Mucosa of rectum (tissue), 2 donors: ENCODE data around the gene SPRING1.
"Not testable (repeated sequence)": the region's sequence is repeated elsewhere in the genome, so short reads cannot be mapped to it uniquely, and the experiment has no call there.

ENCODE experiments used
- H3K27ac ChIP-seq, 2 donors: one replicate each; pipeline ENCODE4 v1.7.0; 2013; ENCODE audit warnings: inconsistent platforms in 2 of 2, low read depth in 2 of 2, low read length in 2 of 2
- H3K27me3 ChIP-seq, 2 donors: one replicate each; pipeline ENCODE4 v1.7.0; 2013; ENCODE audit warnings: low read length in 2 of 2; ENCODE audit not compliant: control insufficient read depth in 2 of 2, insufficient read depth in 2 of 2
- H3K36me3 ChIP-seq, 2 donors: one replicate each; pipeline ENCODE4 v1.7.0; 2013; ENCODE audit warnings: low read length in 2 of 2; ENCODE audit not compliant: control insufficient read depth in 2 of 2, insufficient read depth in 2 of 2
- H3K4me1 ChIP-seq, 2 donors: one replicate each; pipeline ENCODE4 v1.7.0; 2013; ENCODE audit warnings: low read length in 2 of 2, mild to moderate bottlenecking in 1 of 2; ENCODE audit not compliant: control insufficient read depth in 2 of 2, insufficient read depth in 2 of 2
- H3K4me3 ChIP-seq, 2 donors: one replicate each; pipeline ENCODE4 v1.7.0; 2013; ENCODE audit warnings: low read length in 2 of 2
- H3K9ac ChIP-seq, 2 donors: one replicate each; pipeline ENCODE4 v1.7.0; 2013; ENCODE audit warnings: low read length in 2 of 2, low read depth in 1 of 2, mild to moderate bottlenecking in 1 of 2
- H3K9me3 ChIP-seq, 2 donors: one replicate each; pipeline ENCODE4 v1.7.0; 2013; ENCODE audit warnings: low read length in 2 of 2; ENCODE audit not compliant: control insufficient read depth in 2 of 2
- donor health status: healthy.
- donor health status: Normal muscosa, but diverticular disease.

SPRING1 gene

DNA sequence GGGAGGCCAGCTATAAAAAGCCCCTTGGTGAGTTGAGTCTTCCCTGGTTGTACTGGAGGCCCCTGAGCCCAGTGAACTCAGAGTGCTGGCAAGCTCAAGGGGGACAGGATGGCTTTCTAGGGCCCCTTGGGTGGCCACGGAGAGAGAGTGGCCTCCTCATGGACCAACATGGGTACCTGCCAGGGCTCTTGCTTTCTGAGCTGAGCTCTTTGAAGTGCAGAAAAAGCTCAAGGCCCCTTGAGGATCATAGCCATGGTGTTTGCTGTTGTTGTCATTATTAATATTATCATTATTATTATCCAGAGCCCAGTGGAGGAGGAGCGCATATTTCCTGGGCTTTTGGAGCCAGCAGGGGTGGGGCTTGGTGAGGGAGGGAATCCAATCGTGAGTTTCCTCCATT is 6.9 kb upstream of the SPRING1 start:
- Histone ChIP-seq H3K27me3 (no peaks in the 10 kb centered on the region), H3K4me1 (no peaks in the 10 kb centered on the region), H3K36me3 (no peaks in the 10 kb centered on the region), H3K4me3 (no peak overlapping the region), H3K9me3 (no peaks in the 10 kb centered on the region), H3K9ac (no peak overlapping the region), H3K27ac (no peak overlapping the region)

DNA sequence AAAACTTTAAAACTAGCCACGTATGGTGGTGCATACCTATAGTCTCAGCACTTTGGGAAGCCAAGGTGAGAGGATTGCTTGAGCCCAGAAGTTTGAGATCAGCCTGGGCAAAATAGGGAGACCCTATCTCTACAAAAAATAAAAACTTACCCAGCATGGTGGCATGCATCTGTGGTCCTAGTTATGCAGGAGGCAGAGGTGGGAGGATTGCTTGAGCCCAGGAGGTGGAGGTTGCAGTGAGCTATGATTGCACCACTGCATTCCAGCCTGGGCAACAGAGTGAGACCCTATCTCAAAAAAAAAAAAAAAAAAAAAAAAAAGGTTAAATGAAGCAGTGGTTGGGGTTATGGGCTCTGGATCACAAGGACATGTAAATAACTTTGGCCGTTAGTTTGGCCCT is 4.9 kb upstream of the SPRING1 start:
- not testable (repeated sequence) for H3K9ac ChIP-seq, H3K9me3 ChIP-seq, H3K27ac ChIP-seq, H3K36me3 ChIP-seq, H3K27me3 ChIP-seq, H3K4me1 ChIP-seq, H3K4me3 ChIP-seq

DNA sequence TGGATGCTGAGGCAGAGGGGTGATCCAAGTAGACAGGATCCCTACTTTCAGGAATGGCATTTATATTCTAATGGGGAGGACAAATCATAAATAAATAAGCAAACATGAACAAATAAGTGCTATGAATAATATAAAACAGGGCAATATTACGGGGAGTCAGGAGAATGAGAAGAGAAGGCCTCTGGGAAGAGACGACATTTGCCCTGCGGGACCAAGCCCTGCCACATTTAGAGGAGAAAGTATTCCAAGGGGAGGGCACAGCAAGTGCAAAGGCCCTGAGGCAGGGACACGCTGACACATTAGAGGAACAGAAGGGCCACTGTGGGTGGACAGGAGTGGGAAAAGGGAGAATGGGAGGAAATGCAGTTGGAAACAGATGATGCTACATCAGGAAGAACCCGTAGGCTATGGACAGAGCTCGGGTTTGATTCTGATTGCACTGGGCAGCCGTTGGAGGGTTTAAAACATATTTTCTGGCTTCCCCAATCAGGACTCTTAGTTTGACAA is 1.6 kb upstream of the SPRING1 start:
- no peak overlapping the region for H3K27ac ChIP-seq
- no peaks in the 10 kb centered on the region for H3K9me3 ChIP-seq
- H3K27me3 ChIP-seq: no peaks in the 10 kb centered on the region
- peaks cover 6 to 13% of the 10 kb centered on the region in 2 donors for H3K4me1 ChIP-seq
- no peak overlapping the region for H3K9ac ChIP-seq
- no peak overlapping the region for H3K4me3 ChIP-seq
- peaks cover 6 to 8% of the 10 kb centered on the region in 2 donors for H3K36me3 ChIP-seq

DNA sequence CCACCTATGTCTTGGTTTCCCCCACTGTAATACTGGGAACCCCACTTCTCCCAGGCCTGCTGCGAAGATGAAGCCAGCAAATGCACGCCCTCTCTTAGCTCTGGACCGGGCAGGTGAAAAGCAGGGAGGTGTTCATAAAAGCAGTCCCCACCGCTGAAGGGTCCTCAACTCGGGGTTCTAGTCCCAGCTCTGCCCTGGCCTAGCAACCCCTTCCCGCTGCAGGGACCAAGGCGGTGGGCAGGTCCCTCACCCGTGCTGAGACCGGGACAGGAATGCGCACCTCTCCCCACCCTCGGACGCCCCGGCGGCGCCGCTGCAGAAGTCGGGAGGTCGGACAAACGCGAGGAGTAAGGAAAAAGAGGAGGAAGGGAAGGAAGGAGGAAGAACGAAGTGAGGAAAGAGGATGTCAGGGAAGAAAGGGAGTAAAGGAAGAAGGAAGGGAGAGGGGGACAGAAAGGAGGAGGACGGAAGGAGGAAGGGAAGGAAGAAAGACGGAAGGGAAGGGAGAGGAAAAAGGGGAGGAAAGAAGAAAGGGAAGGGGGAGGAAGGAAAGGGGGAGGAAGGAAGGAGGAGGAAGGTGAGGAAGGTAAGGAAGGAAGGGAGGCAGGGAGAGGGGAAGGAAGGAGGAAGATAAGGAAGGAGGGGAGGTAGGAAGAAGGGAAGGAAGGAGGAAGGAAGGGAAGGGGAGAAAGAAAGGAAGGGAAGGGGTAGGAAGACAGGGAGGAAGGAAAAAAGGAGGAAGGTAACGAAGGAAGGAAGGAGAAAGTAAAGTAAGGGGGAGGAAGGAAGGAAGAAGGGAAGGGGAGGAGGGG is 701 bp downstream of the SPRING1 start:
- peak overlapping the region; percentile 97 for H3K4me3 ChIP-seq
- peaks cover 6 to 13% of the 10 kb centered on the region in 2 donors for H3K4me1 ChIP-seq
- H3K9me3 ChIP-seq: no peaks in the 10 kb centered on the region
- peak overlapping the region; percentile 73 to 74 for H3K27ac ChIP-seq
- H3K9ac ChIP-seq: peak overlapping the region; percentile 87 to 95
- H3K36me3 ChIP-seq: peaks cover 11 to 17% of the 10 kb centered on the region in 2 donors
- no peaks in the 10 kb centered on the region for H3K27me3 ChIP-seq

DNA sequence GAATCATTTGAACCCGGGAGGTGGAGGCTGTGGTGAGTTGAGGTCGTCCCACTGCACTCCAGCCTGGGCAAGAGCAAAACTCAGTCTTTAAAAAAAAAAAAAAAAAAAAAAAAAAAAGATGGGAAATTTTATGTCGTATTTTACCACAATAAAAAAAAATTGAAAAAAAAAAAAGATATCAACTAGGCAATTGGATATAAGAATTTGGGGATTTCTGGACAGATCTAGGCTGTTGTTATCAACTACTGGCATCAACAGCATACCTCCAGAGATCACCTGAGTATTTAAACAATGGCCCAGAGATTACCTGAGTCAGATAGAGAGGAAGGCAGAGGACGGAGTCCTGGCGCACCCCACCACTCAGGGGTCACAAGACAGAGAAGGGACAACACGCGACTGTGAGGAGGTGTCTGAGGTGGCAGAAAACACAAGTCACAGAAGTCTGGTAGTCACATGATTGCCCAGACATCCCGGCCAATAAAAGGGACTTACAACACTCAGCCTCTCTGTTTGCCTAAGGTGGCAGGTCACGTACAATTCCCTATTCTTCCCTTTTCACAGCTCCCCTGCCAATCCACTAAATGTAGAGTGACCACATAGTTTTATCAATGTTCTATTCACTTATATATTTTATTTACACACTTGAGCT is 1.8 kb downstream of the SPRING1 start:
- Histone ChIP-seq H3K36me3 (peaks cover 11 to 20% of the 10 kb centered on the region in 2 donors), H3K27me3 (no peaks in the 10 kb centered on the region), H3K9ac (peak overlapping the region in 1 of 2 donors; percentile 8), H3K4me1 (peaks cover 6 to 13% of the 10 kb centered on the region in 2 donors), H3K4me3 (peak overlapping the region; percentile 20 to 97), H3K27ac (peak overlapping the region in 1 of 2 donors; percentile 74), H3K9me3 (no peaks in the 10 kb centered on the region)

DNA sequence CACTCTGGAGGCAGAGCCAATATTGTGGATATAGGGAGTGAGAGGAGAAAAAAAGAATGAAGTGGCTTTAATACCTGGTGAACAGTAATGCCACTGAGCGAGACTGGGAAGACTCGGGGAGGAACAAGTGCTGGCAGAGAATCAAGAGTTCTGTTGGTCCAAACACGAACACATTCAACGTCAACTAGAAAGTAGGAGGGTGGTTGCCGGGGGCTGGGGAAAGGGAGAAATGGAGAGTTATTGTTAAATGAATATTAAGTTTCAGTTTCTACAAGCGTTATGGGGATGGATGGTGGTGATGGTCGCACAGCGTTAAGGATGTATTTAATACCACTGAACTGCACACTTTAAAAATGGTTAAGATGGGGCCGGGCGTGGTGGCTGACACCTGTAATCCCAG is 2.8 kb downstream of the SPRING1 start:
- Histone ChIP-seq H3K4me1 (peaks cover 6 to 13% of the 10 kb centered on the region in 2 donors), H3K27ac (no peak overlapping the region), H3K36me3 (peaks cover 13 to 20% of the 10 kb centered on the region in 2 donors)

DNA sequence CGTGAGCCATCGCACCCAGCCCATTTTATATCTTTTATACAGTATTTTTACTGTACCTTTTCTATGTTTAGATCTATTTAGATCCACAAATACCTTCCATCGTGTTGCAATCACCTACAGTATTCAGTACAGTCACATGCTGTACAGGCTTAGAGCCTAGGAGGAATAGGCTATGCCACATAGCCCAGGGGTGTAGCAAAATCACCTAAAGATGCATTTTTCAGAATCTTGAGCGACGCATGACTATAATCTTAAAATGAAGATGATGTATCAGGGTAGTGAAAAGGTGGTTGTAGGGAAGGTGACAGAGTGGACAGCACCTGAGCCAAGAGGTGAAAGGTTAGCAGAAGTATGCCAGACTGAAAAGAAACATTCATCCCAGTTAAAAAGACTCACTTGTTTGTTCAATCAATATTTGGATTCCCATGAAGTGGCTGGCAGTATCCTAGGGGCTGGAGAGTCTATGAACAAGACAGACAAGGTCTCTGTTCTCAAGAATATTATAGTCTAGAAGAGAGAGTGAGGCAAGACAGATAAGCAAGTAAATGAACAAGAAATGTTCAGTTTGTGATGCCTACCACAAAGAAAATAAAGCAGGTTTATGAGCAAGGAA is 3.6 kb downstream of the SPRING1 start:
- no peaks in the 10 kb centered on the region for H3K27me3 ChIP-seq
- peaks cover 13 to 20% of the 10 kb centered on the region in 2 donors for H3K36me3 ChIP-seq
- H3K27ac ChIP-seq: no peak overlapping the region
- H3K9me3 ChIP-seq: no peaks in the 10 kb centered on the region
- H3K9ac ChIP-seq: no peak overlapping the region
- H3K4me3 ChIP-seq: no peak overlapping the region
- peaks cover 6 to 13% of the 10 kb centered on the region in 2 donors for H3K4me1 ChIP-seq

More for the DNA sequence above, 2.8 kb downstream of the SPRING1 start:
- no peaks in the 10 kb centered on the region for H3K27me3 ChIP-seq
- no peak overlapping the region for H3K9ac ChIP-seq
- no peaks in the 10 kb centered on the region for H3K9me3 ChIP-seq
- H3K4me3 ChIP-seq: no peak overlapping the region

DNA sequence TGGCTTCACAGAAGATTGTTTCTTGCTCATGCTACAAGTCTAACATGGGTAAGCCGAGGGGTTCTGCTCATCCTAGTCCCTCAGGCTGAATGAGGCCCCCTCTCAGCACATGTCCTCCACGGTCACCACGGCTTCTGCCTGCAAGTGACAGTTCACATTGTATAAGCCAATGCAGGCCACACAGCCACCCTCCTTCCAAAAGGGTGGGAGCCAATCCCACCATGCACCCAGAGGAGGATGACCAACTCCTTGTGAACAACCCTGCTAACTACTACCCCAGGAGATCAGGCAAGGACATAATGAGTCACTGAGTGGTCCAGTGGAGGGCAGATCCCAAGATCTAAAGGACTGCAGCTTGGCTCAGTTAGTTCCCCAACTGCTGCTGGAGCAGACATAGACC is 6.1 kb downstream of the SPRING1 start:
- Histone ChIP-seq H3K27me3 (no peaks in the 10 kb centered on the region), H3K9ac (no peak overlapping the region)

DNA sequence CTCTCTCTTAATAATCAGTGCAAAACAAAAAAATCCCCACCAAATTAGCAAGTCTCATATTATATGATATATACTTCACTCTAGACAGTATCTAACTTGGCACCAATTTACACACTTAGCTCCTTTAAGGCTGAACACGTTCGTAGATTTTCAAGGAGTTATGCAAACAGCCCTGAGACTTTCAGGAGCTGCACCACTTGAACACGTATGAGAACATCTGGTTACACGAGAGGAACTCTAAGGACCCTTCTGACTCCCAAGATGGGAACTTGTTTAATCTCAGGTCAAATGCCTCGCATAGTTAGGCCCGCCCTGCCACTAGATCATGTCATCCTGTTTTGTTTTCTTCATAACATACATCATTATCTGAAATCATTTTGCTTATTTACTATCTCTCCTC is 10.0 kb downstream of the SPRING1 start:
- Histone ChIP-seq H3K9me3 (no peaks in the 10 kb centered on the region), H3K4me1 (no peaks in the 10 kb centered on the region), H3K36me3 (peaks cover 6 to 15% of the 10 kb centered on the region in 2 donors), H3K27me3 (no peaks in the 10 kb centered on the region), H3K4me3 (no peak overlapping the region), H3K9ac (no peak overlapping the region), H3K27ac (no peak overlapping the region)

More for the DNA sequence above, 6.1 kb downstream of the SPRING1 start:
- peaks cover 4 to 7% of the 10 kb centered on the region in 2 donors for H3K4me1 ChIP-seq
- no peaks in the 10 kb centered on the region for H3K9me3 ChIP-seq
- H3K4me3 ChIP-seq: no peak overlapping the region
- H3K36me3 ChIP-seq: peaks cover 20 to 24% of the 10 kb centered on the region in 2 donors
- H3K27ac ChIP-seq: no peak overlapping the region

DNA sequence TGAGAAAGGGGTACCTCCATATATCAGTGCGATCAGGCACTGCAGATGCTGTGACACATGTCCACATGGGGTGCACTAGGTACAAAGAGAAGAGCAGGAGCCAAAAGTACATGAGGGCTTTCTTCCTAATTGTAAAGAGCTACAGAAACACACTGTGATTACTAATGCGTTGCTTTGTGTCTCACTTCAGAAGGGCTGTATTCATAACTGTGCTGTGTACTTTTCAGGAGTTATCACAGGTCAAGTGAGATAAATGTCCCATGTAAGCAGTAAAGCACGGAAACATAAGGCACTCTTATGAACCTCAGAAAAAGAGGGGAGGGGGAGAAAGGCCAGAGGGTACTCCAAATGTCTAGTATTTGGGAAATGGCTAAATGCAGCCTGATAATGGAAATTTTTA is 10.6 kb downstream of the SPRING1 start:
- no peaks in the 10 kb centered on the region for H3K4me1 ChIP-seq
- no peak overlapping the region for H3K4me3 ChIP-seq
- peaks cover 9 to 21% of the 10 kb centered on the region in 2 donors for H3K36me3 ChIP-seq
- no peaks in the 10 kb centered on the region for H3K27me3 ChIP-seq
- H3K9me3 ChIP-seq: no peaks in the 10 kb centered on the region
- H3K9ac ChIP-seq: no peak overlapping the region
- no peak overlapping the region for H3K27ac ChIP-seq
